Measurements from ENCODE around the gene SLC51B. TPM values are rescaled to one million over a fixed set of nuclear protein-coding genes. Genes with fewer than 3 reads are reported as not detected.

The SLC51B gene
- total RNA-seq, 1 donor: not detected

GRCh38 chr15:65076486-65077290 is 31.5 kb downstream of the SLC51B start, which contains the start of gene KBTBD13:
Gene KBTBD13, plus strand, starts transcription at chr15:65076746. Its CDS starts 70 bp downstream, at chr15:65076816.
- TF ChIP-seq CTCF (IDR thresholded peaks at IDR 0.05; ENCODE audit: insufficient read depth, low read length): no peak

GRCh38 chr15:65077291-65077980 is 32.2 kb downstream of the SLC51B start:
- no peak for TF ChIP-seq CTCF (IDR thresholded peaks at IDR 0.05; ENCODE audit: insufficient read depth, low read length)
- no peak for DNase-seq (ENCODE audit: low read depth)
- H3K4me3 ChIP-seq (ENCODE audit: low read depth, low read length): no peak overlapping the region

More at GRCh38 chr15:65076486-65077290, 31.5 kb downstream of the SLC51B start, which contains the start of gene KBTBD13:
- no peak for DNase-seq (ENCODE audit: low read depth)
- H3K4me3 ChIP-seq (ENCODE audit: low read depth, low read length): no peak within 1 kb of the TSS

DNA sequence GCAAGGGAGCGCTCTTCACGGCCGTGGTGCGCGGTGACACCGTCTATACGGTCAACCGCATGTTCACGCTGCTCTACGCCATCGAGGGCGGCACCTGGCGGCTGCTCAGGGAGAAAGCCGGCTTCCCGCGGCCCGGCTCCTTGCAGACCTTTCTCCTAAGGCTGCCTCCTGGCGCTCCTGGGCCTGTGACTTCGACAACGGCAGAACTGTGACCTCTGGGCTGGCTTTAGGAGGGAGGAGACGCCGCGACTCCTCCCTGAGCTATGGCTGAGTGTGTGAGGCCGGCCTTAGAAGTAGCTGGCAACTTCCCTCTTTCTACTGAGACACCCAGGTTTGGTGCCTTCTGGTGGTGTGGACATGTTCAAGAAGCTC is 32.8 kb downstream of the SLC51B start:
- no peak overlapping the region for H3K4me3 ChIP-seq (ENCODE audit: low read depth, low read length)
- TF ChIP-seq CTCF (IDR thresholded peaks at IDR 0.05; ENCODE audit: insufficient read depth, low read length): peak; percentile 71
- DNase-seq (ENCODE audit: low read depth): peak; percentile 60

DNA sequence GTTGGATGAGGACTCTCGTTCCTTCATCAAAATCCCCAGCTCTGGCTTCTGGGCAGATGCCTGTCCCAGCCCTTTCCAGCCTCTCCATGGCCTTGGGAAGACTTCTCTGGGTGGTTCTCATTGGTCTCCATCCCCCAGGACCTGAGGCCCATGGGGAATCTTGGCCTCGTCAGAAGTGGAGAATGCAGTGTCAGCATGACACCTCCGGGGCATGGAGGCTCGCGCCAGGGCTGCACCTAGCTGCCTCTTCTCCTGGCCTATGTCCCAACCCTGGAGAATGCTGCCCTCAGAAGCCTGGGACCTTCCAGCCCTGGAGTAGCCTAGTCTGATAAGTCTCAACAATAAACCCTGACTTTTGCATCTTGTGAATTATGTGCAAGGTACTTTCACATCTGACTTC is 34.4 kb downstream of the SLC51B start:
- TF ChIP-seq CTCF (IDR thresholded peaks at IDR 0.05; ENCODE audit: insufficient read depth, low read length): no peak

DNA sequence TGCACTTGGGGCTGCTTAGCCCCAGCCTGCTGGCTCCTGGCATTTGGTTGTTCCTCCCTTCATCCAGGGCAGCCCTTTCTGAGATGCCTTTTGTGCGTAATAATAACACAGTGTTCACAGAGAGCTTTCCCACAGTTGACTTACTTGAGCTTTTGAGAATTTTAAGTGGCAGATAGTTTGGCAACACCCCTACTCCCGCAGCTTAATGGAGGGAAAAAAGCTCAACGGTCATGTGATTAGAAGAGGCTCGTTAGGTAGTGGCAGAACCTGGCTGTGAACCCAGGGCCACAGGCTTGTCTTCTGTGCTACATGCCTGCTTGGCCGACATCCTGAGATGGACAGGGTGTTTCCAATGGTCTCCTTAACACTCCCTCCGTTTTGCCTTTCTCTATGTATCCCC is 36.1 kb downstream of the SLC51B start:
- TF ChIP-seq CTCF (IDR thresholded peaks at IDR 0.05; ENCODE audit: insufficient read depth, low read length): no peak
- DNase-seq (ENCODE audit: low read depth): no peak
- no peak overlapping the region for H3K4me3 ChIP-seq (ENCODE audit: low read depth, low read length)

More for the DNA sequence above, 34.4 kb downstream of the SLC51B start:
- no peak for DNase-seq (ENCODE audit: low read depth)
- H3K4me3 ChIP-seq (ENCODE audit: low read depth, low read length): no peak overlapping the region

DNA sequence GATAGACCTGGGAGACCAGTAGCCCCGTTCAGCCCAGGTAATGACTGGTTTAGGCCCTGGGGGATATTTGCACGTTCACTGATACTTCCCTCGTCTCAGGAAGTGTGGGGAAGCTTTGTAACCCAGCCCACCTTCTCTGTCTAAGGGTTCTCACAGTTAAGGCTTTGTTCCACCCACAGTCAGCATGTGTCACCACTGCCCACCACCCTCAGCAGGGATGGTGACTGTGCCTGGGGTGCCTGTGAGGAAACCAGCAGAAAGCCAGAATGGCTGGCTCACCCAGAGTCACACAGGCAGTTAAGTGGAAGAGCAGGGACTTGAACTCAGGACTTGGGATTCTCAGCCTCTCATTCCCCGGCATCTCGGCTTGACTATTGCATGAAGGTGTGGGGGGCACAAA is 36.6 kb downstream of the SLC51B start:
- no peak overlapping the region for H3K4me3 ChIP-seq (ENCODE audit: low read depth, low read length)
- DNase-seq (ENCODE audit: low read depth): no peak
- no peak for TF ChIP-seq CTCF (IDR thresholded peaks at IDR 0.05; ENCODE audit: insufficient read depth, low read length)
